HG03060 (cell line): ENCODE measurements around the gene OTOGL.
"Not testable (repeated sequence)": the region's sequence is repeated elsewhere in the genome, so short reads cannot be mapped to it uniquely, and the experiment has no call there.

ENCODE experiments used
- ATAC-seq: cut with Tn5 transposase; IDR thresholded peaks from one replicate; pipeline ENCODE4 v1.9.1; 2021; ENCODE audit warnings: low read depth, moderate number of reproducible peaks; ENCODE audit not compliant: unreplicated experiment

The OTOGL gene

GRCh38 chr12:80219345-80219744, 120.0 kb downstream of the OTOGL start:
- no peak for ATAC-seq

DNA sequence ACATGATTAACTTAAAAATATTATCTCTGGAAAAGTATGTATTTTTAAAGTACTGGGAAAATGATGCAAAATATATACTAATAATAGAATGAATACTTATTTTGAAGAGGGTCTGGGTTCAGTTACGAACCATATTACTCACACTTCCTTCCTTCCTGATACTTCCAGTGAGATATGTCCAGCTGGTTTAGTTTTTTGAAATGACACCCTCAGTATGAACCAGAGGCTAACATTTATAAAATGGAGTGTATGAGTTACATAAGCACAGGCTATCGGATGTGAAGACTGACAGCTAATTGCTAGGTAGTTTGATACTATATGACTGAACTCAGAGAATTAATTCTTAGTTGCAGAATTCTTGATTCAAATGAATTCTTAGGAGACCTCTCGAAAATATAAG, 122.9 kb downstream of the OTOGL start:
- ATAC-seq, result no peak

DNA sequence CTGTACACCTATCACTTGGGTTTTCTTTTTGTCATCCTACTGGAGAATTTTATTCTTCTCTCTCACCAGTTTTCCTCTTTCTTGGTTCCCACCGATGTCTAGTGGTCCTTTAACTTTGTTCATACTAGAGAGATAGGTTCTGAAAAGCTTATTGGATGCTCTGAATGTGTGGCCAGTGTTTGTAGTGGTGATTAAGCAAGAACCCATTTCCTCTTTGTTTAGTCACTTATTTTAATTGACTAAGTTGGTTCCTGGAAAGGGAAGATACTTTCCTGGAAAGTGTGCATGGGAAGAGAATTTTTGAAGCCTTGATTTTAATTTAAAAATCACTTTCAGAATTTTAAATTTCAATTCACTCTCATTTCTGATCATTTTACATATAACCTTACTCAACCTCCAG, 127.2 kb downstream of the OTOGL start:
- ATAC-seq, result no peak

- ATAC-seq, result not testable (repeated sequence)
Observed at GRCh38 chr12:80227904-80228303, 128.6 kb downstream of the OTOGL start.

- ATAC-seq, result no peak
Observed at GRCh38 chr12:80230068-80230467, 130.7 kb downstream of the OTOGL start.

- ATAC-seq, result no peak
Observed at GRCh38 chr12:80232837-80233236, 133.5 kb downstream of the OTOGL start.

- ATAC-seq, result no peak
Observed at GRCh38 chr12:80233926-80234325, 134.6 kb downstream of the OTOGL start.

DNA sequence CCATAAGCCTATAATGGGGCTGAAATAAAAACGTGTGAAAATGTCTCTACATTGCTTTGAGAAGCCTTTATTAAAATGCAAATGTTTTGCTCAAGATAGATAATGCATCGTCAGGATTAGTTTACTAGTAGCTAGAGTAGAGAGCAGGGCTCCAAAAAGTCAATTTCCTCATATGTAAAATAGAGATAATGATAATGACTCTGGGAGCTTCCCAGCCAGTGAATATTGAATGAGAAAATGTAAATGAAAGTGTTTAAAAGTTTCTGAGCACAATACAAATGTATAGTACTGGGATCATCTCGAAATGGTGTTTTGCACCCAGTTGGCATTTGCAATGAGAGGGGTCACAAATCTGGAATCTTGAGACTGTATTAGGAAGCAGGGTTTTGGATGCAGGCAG, 135.3 kb downstream of the OTOGL start:
- no peak for ATAC-seq

DNA sequence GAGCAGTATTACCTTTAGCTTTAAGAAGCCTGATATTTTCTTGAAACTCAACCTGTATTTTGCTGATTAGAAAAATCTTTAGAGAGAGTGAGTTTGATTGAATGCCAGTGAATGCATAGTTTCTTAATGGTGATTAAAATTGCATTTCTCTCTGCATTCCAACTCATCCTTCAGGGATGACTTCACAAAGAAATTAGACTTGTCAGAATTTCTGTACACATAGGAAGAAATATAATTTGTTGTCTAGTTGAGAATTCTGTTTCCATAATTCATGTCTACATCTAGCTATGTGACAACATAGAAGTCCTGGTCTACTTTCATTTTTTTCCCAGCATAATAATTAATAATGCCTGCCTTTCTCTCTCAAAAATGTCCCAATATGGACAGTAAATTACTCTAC, 136.6 kb downstream of the OTOGL start:
- ATAC-seq, result no peak

DNA sequence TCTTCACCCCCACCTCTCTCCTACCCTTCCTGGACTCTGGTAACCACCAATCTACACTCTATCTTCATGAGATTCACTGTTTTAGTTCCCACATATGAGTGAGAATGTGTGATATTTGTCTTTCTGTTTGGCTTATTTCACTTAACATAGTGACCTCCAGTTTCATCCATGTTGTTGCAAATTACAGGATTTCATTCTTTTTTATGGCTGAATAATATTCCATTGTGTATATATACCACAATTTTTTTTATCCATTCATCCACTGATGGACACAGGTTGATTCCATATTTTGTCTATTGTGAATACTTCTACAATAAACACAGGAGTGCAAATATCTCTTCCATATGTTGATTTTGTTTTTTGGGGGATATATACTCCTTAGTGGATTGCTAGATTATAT, 140.5 kb downstream of the OTOGL start:
- ATAC-seq, result no peak

DNA sequence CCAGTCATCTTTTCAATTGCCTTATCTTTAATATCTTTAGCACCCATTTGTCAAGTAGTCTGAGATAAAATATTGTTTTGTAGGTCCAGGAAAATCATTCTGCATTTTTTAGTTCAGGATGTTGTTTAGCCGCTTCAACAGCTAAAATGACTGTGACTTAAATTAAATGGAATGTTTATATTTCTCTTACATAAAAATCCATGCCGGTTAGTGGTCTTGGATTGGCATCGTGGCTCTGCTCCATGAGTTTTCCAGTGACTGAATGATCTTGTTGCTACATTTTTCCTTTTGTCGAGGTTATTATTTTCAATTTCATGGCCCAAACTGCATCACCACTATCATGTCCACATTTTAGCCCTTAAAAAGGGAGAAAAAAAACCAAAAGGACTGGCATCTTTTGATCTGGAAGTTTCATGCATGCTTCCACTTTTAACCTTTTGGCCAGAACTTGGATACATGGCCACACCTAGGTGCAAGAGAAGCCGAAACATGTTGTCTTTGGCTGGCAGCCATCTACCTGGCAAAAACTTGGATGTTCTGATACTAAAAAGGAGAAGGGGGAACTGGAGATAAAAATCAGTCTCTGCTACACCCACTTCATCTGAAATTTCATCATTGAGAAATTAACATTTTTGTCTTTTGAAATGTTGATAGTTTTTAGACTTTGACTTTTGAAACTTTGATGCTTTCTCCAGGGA, 142.4 kb downstream of the OTOGL start:
- ATAC-seq, result no peak

DNA sequence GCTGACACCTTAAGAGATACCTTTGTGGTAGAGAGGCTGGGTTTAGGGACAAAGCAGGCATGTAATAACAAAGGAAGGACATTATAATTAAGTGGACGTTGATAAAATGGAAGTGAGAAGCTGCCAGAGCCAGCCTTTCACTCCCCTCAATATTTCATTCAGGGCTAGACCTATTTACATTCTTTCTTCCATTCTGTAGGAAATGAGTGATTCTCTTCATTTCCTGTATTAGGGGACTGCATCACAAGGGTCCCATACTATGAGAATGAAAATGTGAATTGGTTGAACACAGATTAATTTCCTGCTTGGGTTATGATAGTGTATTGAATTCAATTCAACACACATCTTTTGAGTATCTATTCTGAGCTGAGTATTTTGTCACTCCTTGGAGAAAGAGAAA, 143.0 kb downstream of the OTOGL start:
- ATAC-seq, result no peak

GRCh38 chr12:80249581-80249980, 150.2 kb downstream of the OTOGL start:
- not testable (repeated sequence) for ATAC-seq

DNA sequence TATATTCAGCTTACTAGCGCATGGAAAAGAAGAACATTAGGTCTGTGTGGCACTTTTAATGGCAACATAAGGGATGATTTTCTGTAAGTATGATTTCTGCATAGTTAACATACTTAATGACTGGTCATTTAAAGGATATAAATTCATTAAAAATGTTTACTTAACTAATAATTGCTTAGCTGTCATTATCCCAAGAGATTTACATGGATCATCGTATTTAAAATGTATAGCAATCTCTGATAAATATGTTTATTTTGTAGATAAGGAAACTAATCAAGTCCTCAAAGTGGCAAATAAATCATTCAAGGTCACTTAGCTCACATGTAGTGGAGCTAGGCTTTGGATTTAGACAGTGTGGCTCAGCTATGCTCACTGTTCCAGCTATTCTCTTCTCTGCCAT, 158.6 kb downstream of the OTOGL start:
- no peak for ATAC-seq

DNA sequence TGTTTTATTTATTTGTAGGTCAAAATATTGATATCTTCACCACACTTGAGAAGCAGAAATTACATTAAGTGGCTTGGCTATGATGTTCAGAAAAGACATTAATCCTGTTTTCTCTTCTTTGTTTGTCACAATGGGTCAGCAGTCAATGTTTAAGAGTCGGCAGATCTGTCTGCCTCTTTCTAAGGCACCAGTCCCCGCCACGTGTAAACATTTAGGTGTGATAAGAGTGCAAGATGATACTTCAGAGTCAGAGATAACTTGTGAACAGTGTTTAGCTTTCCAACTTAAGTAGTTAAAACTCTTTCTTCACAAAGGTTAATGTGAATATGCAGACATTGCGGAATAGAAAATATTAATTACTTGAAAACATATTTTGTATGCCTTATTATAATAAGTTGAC, 160.9 kb downstream of the OTOGL start:
- ATAC-seq, result no peak

- ATAC-seq, result no peak
Observed at GRCh38 chr12:80261403-80261802, 162.1 kb downstream of the OTOGL start.

DNA sequence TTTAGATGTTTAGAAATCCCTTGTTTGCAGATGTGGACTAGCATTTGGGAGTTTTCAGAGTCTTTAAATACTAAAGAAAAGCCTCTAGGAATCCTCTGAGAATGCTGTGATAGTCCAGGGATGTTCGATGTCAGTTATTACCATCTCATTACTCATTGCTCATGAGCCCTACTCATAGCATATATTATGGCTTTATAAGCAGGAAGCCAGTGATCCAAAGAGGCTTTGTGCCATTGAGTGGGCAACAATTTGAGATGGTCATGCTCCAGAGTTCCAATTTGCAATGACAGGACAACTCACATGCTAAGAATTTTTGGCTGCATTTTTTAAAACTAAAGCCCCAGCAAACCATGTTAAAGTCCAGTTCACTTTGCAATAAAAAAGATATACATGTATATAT, 163.0 kb downstream of the OTOGL start:
- no peak for ATAC-seq

DNA sequence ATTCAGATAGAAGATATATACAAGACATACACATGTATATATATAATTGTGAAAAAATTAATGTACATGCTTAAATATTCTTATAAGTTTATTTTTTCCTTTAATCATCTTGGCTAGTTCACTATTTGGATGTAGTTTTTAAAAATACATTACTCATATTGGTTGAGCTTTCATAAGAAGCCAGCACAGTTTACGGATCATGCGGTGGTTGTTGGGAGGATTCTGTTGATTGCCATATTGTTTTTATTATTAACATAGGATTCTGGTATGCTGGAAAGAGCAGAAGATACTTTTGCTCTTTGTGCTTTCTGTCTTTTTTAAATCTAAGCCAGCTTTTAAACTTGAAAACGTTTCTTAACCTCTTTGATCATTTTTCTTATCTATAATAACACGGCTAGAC, 163.4 kb downstream of the OTOGL start:
- no peak for ATAC-seq

- no peak for ATAC-seq
Observed at GRCh38 chr12:80264386-80264785, 165.0 kb downstream of the OTOGL start.

DNA sequence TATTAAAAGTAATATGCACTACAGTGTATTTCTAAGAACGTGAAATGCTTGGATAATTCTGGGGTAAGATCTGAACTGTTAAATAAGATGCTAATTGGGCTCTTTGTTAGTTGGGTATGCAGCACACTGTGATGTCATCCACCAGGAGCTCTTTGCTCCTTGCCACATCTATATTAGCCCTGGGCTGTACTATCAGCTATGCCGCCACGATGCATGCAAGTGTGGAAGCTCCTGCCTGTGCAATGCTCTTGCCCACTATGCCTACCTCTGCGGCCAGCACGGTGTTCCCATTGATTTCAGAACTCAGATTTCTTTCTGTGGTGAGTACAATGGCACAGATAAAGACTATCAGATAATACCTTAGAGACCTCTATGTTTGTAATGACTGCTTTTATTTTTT, 165.6 kb downstream of the OTOGL start:
- no peak for ATAC-seq

DNA sequence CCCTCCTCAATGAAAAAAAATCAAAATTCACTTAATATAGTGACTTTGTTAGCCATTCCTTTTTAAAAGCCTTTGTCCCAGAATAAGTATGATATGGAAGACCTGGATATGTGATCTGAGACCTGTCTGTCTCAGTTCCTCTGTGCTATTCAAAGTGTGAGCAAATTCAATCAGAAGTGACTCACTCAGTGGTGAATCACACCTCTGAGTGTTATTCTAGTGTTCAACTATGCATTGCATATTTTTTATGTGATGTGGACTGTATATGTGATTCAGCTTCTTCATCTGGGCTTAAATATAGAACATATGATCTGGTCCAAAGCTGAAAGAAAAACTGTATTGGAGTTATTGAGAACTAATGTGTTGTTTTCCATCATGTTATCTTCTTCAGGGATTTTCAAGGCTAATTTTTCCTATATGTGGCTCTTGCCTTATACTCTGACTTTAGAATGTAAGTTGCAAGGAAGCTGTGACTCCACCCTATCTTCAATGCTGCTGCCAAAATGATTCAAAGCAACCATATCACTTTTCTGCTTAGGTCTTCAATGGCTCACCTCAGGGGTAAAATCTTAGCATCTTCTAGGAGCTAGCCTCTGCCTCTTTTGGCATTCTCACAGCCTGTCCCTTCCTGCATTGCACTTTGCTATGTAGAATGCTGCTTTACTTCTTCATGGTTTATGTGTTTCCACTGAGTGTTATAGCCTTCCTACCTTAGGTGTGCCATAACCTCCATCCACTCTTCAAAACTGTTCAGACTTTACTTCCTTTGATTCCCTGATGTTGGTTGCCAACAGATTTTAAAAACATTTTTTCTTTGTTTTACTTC, 169.8 kb downstream of the OTOGL start:
- no peak for ATAC-seq
